NCI-H510A (cell line): Measurements from ENCODE around the gene PI4KB.
A peak's percentile ranks its signal among the peaks of the same experiment; 100 is the strongest.
"Not testable (repeated sequence)": the region's sequence is repeated elsewhere in the genome, so short reads cannot be mapped to it uniquely, and the experiment has no call there.

ENCODE experiments used
- DNase-seq: peaks from one replicate; lab custom pipeline; 2025; lab: John Stamatoyannopoulos, UW

PI4KB gene

DNA sequence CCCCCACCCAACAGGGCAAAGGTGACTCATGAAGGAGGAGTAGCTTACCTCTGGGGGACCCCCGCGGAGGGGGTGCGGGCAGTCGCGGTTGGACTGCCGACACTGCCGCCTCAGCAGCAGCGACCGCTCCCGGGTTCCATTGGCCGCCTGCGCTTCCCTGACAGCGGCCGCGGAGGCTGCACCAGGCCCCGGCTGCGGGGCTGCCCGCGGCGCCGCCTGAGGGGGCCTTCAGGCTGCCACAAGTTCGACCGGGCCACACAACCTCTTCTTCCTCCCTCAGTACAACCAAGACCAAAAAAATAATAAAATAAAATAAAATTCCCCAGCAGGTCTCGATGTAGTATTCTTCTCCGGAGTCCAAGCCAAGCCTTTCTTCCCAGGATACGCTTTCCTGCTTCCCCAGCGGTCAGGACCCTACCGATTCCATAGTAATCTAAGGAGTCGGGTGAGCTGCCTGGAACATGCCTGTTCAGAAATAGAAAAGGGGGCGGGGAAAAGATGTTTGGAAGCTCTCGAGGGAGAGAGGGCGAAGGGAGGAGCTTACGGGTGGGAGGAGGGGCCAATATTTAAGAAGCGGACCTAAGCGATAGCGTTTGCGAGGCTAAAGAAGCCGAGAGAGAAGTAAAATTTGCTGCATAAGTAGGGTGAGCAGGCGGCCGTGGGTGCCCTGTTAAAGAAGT is at the start of gene PI4KB:
PI4KB (minus strand) TSS at position 194 of the 680 bp plus-strand sequence. CDS start 10,935 bp downstream, outside the sequence.
- peak; percentile 97 for DNase-seq

DNA sequence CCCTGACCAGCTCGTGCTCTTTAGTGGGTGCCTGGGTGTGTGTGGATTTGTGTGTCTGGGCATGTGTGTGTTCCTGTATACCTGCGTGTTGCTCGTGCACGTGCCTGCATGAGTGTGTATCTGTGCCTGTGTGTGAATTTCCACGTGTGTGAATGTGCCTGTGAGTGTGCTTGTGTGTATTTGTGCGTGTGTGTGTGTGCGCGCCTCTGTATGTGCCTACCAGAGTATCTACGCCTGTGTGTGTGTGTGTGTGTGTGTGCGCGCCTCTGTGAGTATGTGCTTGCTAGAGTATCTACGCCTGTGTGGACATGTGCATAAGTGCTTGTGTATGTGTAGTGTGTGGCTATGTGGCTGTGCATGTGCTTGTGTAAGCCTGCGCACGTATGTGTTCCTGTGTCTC is 46.0 kb upstream of the PI4KB start:
- DNase-seq: no peak

DNA sequence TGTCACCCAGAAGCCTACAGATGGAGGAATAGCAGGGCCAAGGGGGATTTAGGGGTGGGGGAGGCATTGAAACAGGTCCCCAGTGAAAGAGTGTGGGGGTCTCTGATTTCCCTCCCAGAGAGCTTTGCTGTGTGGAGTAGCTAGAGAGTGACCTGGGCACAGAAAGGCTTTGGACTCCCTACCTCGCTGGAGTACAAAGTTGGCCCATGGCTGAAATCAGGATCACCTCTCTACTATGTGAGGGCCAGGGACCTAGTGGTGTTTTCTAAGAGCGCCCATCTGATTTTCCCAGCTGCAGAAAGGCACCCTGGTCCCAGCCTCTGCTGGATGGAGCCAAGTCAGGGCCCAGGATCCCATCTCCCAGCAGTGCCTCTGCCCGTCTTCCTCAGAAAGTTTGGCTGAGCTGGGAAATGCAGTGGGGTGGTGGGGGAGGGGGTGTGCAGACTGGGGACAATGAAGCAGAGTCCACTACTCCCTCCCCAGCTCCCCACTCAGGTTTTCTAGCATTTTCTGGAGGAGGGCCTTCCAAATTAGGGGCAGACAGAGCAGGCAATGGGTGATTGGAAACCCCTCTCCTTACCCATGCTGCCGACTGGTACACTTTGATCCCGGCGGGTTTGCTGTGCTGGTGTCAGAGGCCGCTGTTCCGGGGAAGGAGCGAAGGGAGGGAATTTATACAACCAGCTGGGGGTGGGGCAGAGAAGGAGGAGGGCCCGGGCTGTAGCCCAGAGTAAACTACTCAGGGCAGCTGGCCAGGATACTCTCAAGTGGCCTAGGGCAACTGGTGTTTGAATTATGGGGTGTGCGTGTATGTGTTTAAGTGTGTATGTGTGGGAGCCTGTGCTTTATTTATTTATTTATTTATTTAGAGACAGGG is 45.1 kb upstream of the PI4KB start, which contains the start of gene SELENBP1:
SELENBP1 (minus strand) TSS at position 648 of the 877 bp plus-strand sequence; CDS start at position 584, 64 bp downstream.
- DNase-seq: peak; percentile 93

DNA sequence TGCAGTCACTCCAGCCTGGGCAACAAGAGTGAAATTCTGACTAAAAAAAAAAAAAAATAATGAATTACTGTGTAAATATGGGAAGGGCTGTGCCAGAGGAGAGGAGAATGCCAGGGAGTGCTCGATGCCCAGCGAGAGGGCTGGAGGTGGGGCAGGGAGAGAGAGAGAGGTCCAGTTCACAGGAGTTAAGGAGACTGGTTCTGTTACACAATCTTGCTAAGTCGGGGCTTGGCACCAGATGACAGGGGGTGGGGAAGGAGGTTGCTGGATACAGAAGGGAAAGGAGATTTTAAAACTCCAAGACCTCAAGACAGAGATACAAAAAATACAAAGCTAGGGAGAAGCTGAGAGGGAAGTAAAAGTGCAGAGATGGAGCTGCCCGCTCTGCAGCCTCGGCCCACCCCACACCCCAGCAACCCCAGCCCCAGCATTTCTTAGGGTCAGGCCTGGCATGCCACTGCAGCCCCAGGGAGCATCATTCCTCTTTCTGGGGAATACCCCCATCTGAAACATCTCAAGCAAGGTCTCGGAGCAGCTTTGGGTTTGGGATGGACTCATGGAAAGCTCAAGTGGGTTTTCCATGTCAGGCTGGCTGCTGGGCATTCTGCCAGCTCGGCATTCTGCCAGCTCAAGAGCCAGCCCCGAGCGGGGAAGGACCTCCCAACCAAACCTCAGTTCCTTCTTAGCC is 44.3 kb upstream of the PI4KB start:
- peak; percentile 59 for DNase-seq

DNA sequence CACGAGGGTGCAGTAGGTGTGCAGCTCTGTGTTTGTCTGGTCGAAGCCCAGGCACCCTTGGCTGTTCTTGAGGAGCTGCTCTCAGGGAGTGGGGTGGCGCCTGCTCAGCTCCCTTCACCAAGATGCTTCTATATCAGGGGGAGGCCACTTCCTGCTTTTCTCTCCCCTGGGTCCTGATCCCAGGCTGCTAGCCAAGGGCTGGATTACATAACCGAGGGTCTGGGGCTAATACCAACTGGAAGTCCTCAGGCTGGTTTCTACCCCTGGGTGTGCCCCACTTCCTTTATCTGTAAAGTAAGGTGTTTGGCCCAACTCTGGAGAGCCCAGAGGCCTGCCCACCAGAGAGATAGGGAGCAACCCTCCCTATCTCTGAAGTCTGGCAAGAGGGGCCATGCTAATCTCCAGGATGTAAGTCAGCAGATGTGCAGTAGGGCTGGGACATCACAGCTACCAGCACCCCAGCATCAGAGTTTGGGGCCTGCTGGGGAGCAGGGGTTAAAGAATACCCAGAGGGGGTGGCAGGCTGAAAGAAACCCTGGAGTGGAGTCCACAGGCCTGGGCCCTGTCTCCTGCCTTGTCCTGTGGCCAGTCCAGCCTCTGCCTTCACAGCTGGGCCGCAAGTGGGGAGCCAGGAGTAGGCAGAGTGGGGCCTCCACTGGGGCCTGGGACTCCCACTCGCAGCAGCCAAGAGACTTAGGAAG is 43.1 kb upstream of the PI4KB start:
- DNase-seq: no peak

DNA sequence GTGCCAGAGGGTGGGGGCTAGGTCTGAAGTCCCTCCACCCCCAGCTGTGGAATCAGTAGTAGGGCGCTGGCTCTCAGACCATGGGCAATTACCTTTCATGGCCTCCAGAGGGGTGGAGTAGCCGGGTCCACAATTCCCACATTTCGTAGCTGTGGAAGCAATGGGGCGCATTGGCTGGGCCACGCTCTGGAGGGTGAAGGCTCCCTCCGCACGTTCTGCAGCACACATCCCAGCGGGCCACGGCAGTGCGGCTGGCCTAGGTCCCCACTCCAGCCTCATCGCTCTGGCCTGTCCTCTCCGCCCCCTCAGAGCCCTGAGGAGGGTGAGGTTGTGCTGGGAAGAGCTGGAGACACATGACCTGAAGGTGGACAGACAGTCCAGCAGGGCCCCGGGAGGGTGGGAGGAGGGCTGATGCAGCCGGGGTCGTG is 42.4 kb upstream of the PI4KB start:
- DNase-seq: no peak

DNA sequence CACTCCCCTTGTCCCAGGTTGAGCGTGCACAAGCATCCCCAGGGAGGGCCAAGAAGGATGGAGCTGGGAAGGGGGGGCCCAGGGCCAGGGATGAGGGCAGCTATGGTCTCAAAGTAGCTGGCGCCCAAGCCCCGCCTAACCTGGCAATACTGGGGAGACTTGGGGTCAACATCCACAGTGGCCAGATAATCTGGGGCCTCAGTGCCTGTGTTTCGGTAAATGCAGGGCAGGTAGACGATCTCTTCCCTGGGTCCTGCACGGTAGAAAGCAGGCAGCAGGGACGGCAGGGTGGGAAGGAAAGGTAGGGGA is 42.0 kb upstream of the PI4KB start:
- no peak for DNase-seq

DNA sequence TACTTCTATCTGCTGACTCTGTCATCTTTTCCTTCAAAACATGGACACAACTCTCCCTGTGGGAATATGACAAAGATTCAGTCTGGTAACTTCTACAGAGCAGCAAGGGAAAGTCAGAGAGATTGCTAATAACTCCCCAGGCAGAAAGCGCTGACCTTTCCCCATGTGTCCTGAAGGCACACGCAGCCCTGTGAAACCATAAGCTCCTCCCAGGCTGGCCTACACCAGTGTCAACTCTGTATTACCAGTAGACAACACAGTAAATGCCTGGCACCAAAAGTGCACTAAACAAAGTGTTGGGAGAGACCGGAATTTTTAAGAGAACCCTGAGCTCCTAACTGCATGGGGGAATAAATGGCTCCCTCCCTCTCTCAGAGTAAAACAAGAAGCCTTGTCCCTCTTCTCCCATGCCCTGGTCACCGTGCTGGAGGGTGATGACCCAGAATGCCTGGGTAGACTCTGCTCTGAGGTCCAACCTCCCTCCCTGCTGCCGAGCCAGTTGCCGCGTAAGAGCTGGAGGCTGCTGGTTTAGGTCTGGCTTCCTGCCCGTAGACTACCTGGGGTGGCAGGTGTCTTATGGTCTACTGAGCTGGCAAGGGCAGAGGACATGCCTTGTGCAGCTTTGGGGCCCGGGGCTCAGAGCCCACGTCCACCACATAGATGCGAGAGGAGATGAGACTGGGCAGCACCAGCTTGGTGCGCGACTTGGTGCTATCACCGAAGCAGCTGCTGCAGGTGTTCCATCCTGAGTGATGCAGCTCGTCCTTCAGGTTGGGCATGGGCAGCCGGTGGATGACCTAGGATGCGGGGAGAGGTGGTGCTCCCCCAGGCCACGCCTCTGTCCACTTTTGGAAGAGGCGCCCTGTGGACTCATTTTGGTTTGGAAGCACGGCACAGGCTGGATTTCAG is 41.4 kb upstream of the PI4KB start:
- DNase-seq: peak; percentile 67

DNA sequence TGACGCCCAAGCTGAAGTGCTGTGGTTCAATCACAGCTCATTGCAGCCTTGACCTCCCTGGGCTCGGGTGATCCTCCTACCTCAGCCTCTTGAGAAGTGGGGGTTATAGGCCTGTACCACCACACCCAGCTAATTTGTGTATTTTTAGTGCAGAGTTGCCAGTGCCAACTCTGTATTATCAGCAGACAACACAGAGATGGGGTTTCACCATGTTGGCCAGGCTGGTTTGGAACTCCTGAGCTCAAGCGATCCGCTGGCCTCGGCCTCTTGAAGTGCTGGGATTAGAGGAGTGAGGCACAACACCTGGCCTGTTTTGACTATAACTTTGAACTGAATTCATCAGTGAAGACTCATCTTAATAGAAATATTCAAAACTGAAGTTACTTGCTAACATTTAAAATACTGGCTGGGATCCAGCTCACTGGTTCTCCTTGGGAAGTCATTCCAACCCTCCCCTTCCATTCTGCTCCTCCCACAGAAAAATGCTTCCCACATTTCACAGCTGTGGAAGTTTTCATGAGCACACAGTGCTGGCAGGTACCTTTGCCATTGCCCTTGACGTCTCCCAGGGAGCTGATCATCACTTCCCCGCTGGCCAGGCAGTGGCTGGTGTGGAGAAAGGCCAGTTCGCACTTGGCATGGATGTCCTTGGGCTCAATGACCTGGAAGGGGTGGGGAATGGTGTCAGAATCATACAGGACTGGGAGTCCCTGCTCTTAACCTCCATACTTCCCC is 40.6 kb upstream of the PI4KB start:
- no peak for DNase-seq

DNA sequence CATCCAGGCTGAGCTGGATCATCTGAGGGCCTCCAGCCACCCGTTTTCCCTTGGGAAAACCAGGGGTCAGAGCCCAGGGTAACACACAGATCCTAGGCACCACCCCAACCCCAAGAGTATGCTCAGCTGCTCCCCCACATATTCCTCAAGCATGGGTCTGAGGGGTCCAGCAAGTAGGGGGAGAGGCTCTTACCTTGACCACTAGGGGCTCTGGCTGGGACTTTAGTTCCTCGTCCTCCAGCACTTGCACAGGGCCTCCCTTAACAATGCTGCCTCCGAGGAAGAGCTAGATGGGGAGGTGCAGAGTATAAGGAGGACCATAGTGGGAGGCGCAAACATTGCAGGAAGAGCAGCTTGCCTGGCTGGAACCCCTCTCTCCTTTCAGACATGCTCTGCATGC is 37.8 kb upstream of the PI4KB start:
- DNase-seq: no peak

DNA sequence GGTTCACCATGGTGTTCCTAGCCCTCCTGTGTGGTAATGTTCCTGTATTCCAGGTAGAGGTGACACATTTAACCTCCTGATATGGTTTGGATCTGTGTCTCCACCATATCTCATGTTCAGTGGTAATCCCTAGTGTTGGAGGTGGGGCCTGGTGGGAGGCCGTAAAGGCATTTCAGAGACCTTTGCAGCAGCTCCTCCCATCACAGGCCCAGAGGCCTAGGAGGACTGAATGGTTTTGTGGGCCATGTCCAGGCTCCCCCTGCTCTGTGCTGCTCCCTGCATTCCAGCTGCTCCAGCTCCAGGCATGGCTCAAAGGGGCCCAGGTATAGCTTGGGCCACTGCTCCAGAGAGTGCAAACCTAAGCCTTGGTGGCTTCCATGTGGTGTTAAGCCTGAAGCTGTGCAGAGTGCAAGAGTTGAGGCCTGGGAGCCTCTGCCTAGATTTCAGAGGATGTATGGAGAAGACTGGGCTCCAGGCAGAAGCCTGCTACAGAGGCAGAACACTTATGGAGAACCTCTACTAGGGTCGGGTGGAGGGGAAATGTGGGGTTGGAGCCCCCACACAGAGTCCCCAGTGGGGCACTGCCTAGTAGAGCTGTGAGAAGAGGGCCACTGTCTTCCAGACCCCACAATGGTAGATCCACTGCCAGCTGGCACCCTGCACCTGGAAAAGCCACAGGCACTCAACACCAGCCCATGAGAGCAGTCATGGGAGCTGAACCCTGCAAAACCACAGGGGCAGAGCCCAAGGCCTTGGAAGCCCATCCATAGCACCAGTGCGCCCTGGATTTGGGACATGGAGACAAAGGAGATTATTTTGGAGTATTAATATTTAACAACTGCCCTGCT is 35.3 kb upstream of the PI4KB start:
- no peak for DNase-seq

DNA sequence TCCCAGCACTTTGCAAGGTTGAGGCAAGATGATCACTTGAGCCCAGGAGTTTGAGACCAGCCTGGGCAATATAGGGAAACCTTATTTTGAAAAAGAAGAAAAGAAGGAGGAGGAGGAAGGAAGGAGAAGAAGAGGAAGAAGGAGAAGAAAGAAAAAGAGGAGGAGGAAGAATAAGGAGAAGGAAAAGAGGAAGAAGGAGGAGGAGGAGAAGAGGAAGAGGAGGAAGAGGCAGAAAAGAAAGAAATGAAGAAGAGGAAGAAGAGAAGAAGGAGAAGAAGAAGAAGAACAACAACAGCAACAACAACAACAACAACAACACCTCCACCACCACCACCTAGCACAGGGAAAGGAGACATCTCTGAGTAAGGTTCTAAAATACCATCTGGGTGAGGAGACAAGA is 34.7 kb upstream of the PI4KB start:
- no peak for DNase-seq

DNA sequence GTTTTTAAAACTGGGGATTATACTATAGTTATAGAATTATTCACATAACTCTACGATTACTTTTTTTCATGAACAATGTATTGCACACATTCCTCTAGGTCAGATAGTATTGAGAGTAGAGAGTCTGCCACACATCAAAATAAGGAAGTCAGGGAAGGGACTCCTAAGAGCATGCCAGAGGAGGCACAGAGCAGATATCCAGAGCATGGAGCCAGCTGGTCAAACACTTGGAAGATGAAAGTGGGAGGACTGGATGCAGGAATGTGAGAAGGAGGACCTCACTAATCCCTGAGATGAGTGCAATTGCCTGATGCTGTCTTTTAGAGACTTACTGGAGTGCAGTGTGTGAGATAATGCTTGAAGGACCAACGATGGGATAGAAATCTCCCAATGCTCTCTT is 29.5 kb upstream of the PI4KB start:
- no peak for DNase-seq

DNA sequence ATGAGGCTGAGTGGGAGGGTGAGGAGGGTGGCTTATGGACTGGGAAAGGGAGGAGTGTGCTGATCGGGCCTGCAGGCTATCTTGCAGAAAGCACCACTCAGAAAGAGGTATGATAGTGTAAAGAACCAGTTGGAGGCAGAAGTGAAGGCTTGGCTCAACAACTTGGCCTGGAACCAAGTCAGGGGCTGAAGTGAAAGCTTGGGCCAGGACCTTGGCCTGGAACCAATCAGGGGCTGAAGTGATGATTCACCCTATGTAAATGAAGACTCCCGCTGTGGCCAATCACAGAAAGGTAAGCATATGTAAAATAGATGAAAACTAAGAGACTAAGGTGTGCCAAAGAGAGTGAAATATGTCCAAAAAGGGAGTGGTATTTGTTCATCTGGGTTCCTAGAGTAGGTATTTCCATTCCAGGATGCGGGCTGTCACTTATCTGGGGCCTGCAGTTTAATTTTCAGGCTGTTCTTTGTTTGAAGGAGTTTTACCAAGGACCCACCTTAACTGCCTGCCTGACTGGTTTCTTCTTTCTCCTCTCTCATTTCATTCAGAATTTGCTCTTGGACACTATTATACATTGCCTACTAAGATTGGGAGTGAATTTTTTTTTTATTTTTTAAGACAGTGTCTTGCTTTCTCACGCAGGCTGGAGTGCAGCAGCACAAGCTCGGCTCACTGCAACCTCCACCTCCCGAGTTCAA is 25.0 kb upstream of the PI4KB start:
- no peak for DNase-seq

DNA sequence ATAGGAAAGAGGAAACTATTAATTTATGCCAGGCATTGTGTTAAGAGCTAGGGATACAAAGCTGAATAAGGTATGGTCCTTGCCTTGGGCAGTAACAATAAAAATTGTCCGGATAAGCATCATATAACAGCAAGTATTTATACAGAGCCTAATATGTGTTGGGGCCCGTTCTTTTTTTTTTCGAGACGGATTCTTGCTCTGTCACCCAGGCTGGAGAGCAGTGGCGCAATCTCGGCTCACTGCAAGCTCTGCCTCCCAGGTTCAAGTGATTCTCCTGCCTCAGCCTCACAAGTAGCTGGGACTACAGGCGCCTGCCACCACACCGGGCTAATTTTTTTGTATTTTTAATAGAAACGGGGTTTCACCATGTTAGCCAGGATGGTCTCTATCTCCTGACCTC is 23.1 kb upstream of the PI4KB start:
- not testable (repeated sequence) for DNase-seq

DNA sequence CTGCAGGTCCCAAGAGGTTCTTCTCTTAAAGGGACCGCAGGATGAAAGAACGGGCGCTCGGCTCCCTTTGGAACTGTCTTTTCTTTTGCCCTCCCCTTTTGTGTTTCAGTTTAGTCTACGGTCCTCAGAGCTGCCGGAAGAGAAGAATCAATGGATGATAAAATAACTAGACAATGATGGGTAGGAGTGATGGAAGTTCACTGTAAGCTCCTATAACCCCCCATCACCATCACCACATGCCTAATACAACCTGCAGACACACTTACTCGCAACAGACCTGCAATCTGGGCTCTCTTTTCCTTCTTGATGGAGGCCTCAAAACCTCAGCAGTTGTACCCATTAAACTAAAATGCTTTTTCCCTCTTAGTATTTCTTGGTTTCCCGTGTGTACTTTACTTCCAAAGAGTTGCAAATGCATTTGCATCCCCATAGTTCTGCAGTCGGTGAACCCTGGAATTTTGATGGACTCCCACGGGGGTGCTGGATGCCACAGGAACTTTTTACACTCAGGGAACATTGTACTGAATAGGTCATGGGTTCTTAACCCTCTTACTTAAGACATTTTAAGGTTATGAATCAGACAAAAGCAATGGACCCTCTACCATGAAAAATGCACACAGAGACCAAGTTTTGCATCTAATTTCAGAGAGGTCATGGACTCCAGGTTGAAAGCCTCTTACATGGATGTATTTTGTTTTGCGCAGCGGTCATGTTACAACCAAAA is 20.5 kb upstream of the PI4KB start:
- DNase-seq: no peak

DNA sequence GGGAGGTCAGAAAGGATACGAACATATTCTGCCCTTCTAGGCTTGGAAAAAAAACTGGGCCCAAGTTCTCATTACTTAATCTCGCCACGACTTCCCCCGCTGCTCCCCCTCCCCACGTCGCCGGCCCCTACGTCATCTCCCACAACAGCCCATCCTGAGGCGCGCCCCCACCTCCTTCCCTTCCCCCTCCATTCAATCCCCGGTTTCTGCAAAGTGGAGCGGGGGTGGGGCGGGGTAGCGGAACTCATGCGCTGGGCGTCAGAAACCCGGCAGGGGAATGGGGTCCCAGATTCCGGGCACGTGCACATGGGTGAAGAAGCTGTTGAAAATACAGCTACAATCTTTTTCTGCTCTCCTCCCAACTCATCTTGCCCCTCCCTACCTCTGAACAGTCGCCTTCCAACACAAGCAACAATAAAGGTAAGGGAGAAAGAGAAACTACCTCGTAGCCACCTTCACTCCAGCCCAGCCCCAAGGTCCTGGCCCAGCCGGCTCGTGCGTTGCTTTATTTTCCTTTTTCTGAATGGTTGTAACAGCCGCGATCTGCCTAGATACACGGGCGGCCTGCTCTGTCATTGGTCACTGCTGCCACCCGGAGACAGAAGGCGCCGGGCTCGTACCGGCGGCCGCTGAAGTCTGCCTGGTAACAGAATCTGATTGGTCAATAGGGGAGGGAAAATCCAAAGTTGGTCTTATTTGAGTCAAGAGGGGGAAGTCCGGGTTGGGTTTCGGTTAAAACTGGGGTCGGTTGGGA is 19.7 kb upstream of the PI4KB start, which contains the start of gene RFX5:
RFX5 (minus strand) TSS at position 484 of the 754 bp plus-strand sequence. CDS start 932 bp downstream, outside the sequence.
- DNase-seq: peak; percentile 92
